GM23248 (cell line): ENCODE data around the gene FDX1. TPM values are rescaled to one million over a fixed set of nuclear protein-coding genes. Genes with fewer than 3 reads are reported as not detected.

Source experiments
- DNase-seq: peaks from one replicate; pipeline ENCODE4 v3.0.0-alpha.2; 2015
- H2AFZ ChIP-seq: fragments of 200-600 bp; sonication (generic); 2 replicates; pipeline ENCODE4 v1.6.1; 2016; ENCODE audit warnings: antibody characterized with exemption
- H3F3A ChIP-seq: fragments of 200-600 bp; sonication (generic); 2 replicates; pipeline ENCODE4 v1.6.1; 2016; ENCODE audit warnings: mild to moderate bottlenecking, antibody characterized with exemption, mixed run types; ENCODE audit not compliant: insufficient read depth
- H3K27ac ChIP-seq: fragments of 200-600 bp; sonication (generic); 2 replicates; pipeline ENCODE4 v1.5.1; 2016; ENCODE audit warnings: mild to moderate bottlenecking
- H3K27me3 ChIP-seq: fragments of 200-600 bp; sonication (generic); replicated peaks from 2 replicates; pipeline ENCODE4 v1.6.1; 2016; ENCODE audit warnings: mild to moderate bottlenecking; ENCODE audit not compliant: insufficient read depth
- H3K36me3 ChIP-seq: fragments of 200-600 bp; sonication (generic); 2 replicates; pipeline ENCODE4 v1.6.1; 2016; ENCODE audit warnings: low read depth, mild to moderate bottlenecking
- H3K4me1 ChIP-seq: fragments of 200-600 bp; sonication (generic); 2 replicates; pipeline ENCODE4 v1.6.1; 2016; ENCODE audit warnings: mild to moderate bottlenecking; ENCODE audit not compliant: insufficient read depth
- H3K4me2 ChIP-seq: fragments of 200-600 bp; sonication (generic); one replicate; pipeline ENCODE4 v1.6.1; 2016; ENCODE audit warnings: mild to moderate bottlenecking; ENCODE audit not compliant: unreplicated experiment
- H3K4me3 ChIP-seq: fragments of 200-600 bp; sonication (generic); 2 replicates; pipeline ENCODE4 v1.5.1; 2016; ENCODE audit warnings: mild to moderate bottlenecking
- H3K79me2 ChIP-seq: fragments of 200-600 bp; sonication (generic); 2 replicates; pipeline ENCODE4 v1.6.1; 2016; ENCODE audit warnings: mild to moderate bottlenecking; ENCODE audit not compliant: insufficient read depth
- H3K9ac ChIP-seq: fragments of 200-600 bp; sonication (generic); 2 replicates; pipeline ENCODE4 v1.6.1; 2016; ENCODE audit warnings: mild to moderate bottlenecking
- H3K9me2 ChIP-seq: fragments of 200-600 bp; sonication (generic); 2 replicates; pipeline ENCODE4 v1.6.1; 2016; ENCODE audit warnings: mixed run types, mild to moderate bottlenecking, moderate library complexity; ENCODE audit not compliant: insufficient read depth
- H3K9me3 ChIP-seq: fragments of 200-600 bp; sonication (generic); one replicate; pipeline ENCODE4 v1.6.1; 2017; ENCODE audit warnings: low read depth
- H4K20me1 ChIP-seq: fragments of 200-600 bp; sonication (generic); 2 replicates; pipeline ENCODE4 v1.6.0; 2016; ENCODE audit not compliant: insufficient read depth
- EZH2 ChIP-seq: fragments of 200-600 bp; sonication (generic); IDR thresholded peaks from 2 replicates; pipeline ENCODE4 v1.6.1; 2018; ENCODE audit warnings: antibody characterized with exemption, mild to moderate bottlenecking; ENCODE audit not compliant: insufficient read depth, poor library complexity, severe bottlenecking
- EZH2phosphoT487 ChIP-seq: fragments of 200-600 bp; sonication (generic); IDR thresholded peaks from 2 replicates; pipeline ENCODE4 v1.6.1; 2018; ENCODE audit warnings: antibody characterized with exemption, moderate library complexity, mild to moderate bottlenecking, low read depth; ENCODE audit not compliant: insufficient read depth
- WGBS, 2 experiments: methylation state at CpG; one replicate each; pipeline ENCODE4 v1.1.6; 2015 to 2017; ENCODE audit warnings: low lambda C conversion rate in 2 of 2, low coverage in 1 of 2; ENCODE audit errors: missing lambda C conversion rate in 2 of 2; 5-methylcytosine and 5-hydroxymethylcytosine counted together
- in situ Hi-C: fragments of 300-500 bp; cut with MboI; formaldehyde crosslinking; loops from 2 replicates; pipeline ENCODE4 v1.15.0; 2020
- polyA plus RNA-seq: library from polyadenylated mRNA; unstranded; fragments of >200 nt; fragmentation: Nextera tagmentation; extraction: Ambion mirVana; gene quantifications from 2 replicates; pipeline ENCODE4 v1.2.1, GENCODE V29; 2016
- total RNA-seq: library from RNA; depleted of rRNA; stranded (reverse); fragments of >200 nt; shearing (Covaris generic); gene quantifications from 2 replicates; pipeline ENCODE4 v1.2.3, GENCODE V29; 2014

The FDX1 gene
- total and polyA plus RNA-seq, 2 experiments from 2014 or later = 12.2 to 16.6 TPM

DNA sequence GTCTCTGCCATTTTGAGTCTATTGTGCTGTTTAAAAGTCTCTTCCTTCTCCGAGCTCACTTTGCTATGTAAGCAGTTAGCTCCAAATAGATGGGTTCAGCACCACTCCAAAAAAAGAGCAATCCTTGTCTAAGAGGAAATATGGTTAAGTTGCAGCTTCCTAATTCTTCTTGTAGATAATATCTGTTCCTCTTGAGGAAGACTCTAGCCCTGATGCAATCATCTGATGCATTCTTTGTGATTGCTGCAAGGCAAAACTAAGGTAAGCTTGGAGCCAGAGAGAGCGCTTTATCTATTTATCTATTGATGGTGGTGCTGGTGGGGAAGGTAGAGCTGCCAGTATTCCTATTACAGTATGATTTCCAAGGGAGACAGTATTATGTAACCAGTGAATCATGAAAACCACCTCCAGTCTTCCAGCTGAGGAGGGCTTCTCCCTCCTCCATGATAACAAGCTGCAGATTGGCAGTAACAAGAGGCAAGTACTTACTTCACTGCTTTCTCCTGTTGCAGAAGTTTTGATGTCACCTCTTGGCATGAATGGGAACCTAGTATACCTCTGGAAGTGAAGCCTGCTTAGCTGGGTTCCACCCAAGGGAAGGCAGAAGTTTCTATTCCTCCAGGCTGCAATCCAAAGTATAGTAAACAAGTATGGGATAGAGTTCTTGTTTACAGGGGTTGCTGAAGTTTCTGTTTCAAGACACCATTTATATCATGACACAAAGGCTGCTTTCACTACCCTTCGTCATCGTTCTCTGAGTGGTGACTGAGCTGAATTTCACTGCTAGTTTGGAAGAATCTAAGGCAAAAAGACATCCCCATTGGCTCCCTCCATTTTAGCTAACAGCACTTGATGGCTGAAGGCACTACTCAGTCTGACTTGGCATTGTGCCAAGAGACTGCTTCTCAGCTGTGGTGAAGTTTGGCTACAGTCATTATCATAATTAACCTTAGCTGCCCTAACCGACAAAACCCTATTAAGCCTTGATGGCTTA is 49.7 kb downstream of the FDX1 start:
- Histone ChIP-seq H3K79me2 (no peaks in the 10 kb centered on the region), H3K4me3 (no peak overlapping the region), H3K9me2 (no peaks in the 10 kb centered on the region; the same call in 1 of the 2 replicates), H3K27ac (no peak overlapping the region), H3K9ac (no peak overlapping the region), H3K36me3 (no peaks in the 10 kb centered on the region), H3K9me3 (no peaks in the 10 kb centered on the region), H3F3A (peaks cover 15% of the 10 kb centered on the region), H3K27me3 (no peaks in the 10 kb centered on the region), H3K4me1 (peaks cover 5% of the 10 kb centered on the region; the same call in 1 of the 2 replicates), H2AFZ (no peak overlapping the region), H4K20me1 (no peaks in the 10 kb centered on the region), H3K4me2 (no peak overlapping the region)
- in situ Hi-C loops = no loop called here
- peak; percentile 64 for DNase-seq
- no peak for TF ChIP-seq EZH2
- no peak for TF ChIP-seq EZH2phosphoT487
- 70 to 71% methylated on average over 5 of the region's 5 CpGs for WGBS, 2 experiments

DNA sequence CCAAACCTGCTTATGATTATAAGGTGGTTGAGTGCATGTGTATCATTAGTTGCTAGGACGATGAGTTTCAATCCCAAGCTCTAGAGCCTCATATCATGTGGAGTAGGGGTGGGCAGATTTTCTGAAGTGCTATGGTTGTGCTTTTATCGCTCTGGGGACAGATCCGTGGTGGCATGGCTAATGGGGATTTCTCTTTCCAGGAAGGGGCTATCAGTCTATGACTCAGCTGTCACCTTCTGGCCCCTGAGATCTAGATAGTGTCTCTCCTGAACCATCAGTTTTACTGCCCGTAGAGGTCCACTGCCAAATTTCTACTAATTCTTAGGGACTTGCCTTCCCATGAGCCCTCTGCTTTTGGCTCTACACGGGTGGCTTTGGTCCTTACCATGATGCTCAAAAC is 51.8 kb downstream of the FDX1 start:
- H3K9me3 ChIP-seq = no peaks in the 10 kb centered on the region
- no peaks in the 10 kb centered on the region for H3K79me2 ChIP-seq
- TF ChIP-seq EZH2phosphoT487 (no peak), EZH2 (no peak)
- WGBS, 2 experiments = 65 to 69% methylated on average over 5 of the region's 5 CpGs
- peaks cover 15% of the 10 kb centered on the region for H3F3A ChIP-seq
- no peaks in the 10 kb centered on the region for H4K20me1 ChIP-seq
- no peaks in the 10 kb centered on the region for H3K27me3 ChIP-seq
- H3K4me3 ChIP-seq = no peak overlapping the region
- no peak for DNase-seq
- H3K4me2 ChIP-seq = no peak overlapping the region
- H3K9me2 ChIP-seq = no peaks in the 10 kb centered on the region; the same call in 1 of the 2 replicates
- H3K4me1 ChIP-seq = peaks cover 5% of the 10 kb centered on the region; the same call in 1 of the 2 replicates
- in situ Hi-C loops = no loop called here
- H3K36me3 ChIP-seq = no peaks in the 10 kb centered on the region
- H3K9ac ChIP-seq = no peak overlapping the region
- H2AFZ ChIP-seq = no peak overlapping the region
- H3K27ac ChIP-seq = no peak overlapping the region

DNA sequence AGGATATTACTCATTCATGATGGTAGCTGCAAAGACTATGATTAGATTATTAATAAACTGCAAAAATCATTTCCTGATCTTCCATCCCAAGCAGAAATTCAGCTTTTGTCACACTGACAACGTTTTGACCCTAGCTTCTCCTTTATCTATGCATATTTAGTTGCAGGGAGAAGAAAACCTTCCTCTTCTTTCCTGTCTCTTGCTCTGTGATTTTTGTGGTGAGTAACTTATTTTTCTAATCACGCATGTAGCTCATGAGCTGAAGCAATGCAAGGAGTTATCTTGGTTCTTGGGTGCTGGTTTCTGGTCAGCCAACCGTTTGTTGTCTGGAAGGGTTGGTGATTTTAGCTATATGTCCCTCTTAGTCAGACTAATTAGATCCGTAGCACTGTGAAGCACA is 56.4 kb downstream of the FDX1 start:
- Histone ChIP-seq H2AFZ (no peak overlapping the region), H3F3A (no peaks in the 10 kb centered on the region), H3K9me3 (no peaks in the 10 kb centered on the region), H3K27ac (no peak overlapping the region), H3K9me2 (no peaks in the 10 kb centered on the region; the same call in 1 of the 2 replicates), H3K27me3 (no peaks in the 10 kb centered on the region), H3K4me1 (peaks cover 10% of the 10 kb centered on the region), H3K4me2 (no peak overlapping the region), H3K79me2 (no peaks in the 10 kb centered on the region), H4K20me1 (no peaks in the 10 kb centered on the region), H3K36me3 (no peaks in the 10 kb centered on the region), H3K9ac (no peak overlapping the region), H3K4me3 (no peak overlapping the region)
- WGBS, 2 experiments = 81 to 88% methylated on average over 4 of the region's 4 CpGs
- no peak for DNase-seq
- in situ Hi-C loops = no loop called here
- TF ChIP-seq EZH2 (no peak), EZH2phosphoT487 (no peak)

DNA sequence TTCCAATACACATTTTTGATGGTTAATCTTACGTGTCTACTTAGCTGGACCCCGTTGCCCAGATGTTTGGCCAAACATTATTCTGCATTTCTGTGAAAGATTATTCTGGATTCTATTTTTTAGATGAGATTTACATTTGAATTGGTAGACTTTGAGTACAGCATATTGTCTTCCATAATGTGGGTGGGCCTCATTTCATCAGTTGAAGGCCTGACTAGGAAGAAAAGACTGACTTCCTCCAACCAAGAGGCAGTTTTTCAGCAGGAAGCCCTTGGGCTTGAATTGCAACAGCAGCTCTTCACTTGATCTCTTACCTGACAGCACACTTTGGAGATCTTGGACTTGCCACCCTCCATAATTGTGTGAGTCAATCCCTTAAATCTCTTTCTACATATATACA is 58.7 kb downstream of the FDX1 start:
- Histone ChIP-seq H4K20me1 (no peaks in the 10 kb centered on the region), H3K4me1 (peaks cover 10% of the 10 kb centered on the region), H3K27me3 (no peaks in the 10 kb centered on the region), H3K27ac (no peak overlapping the region), H3K9me2 (no peaks in the 10 kb centered on the region), H3K4me3 (no peak overlapping the region), H3F3A (no peaks in the 10 kb centered on the region), H3K9ac (no peak overlapping the region), H2AFZ (no peak overlapping the region), H3K36me3 (no peaks in the 10 kb centered on the region), H3K4me2 (no peak overlapping the region), H3K9me3 (no peaks in the 10 kb centered on the region), H3K79me2 (no peaks in the 10 kb centered on the region)
- in situ Hi-C loops = no loop called here
- TF ChIP-seq EZH2phosphoT487 (no peak), EZH2 (no peak)
- DNase-seq = no peak
- WGBS, 2 experiments = 63 to 64% methylated on average over 2 of the region's 2 CpGs
